ENCODE data around the gene IFNL4. TPM values are rescaled to one million over a fixed set of nuclear protein-coding genes. Genes with fewer than 3 reads are reported as not detected.

Gene IFNL4
- total RNA-seq, 1 experiment from 2014 or later: not detected

DNA sequence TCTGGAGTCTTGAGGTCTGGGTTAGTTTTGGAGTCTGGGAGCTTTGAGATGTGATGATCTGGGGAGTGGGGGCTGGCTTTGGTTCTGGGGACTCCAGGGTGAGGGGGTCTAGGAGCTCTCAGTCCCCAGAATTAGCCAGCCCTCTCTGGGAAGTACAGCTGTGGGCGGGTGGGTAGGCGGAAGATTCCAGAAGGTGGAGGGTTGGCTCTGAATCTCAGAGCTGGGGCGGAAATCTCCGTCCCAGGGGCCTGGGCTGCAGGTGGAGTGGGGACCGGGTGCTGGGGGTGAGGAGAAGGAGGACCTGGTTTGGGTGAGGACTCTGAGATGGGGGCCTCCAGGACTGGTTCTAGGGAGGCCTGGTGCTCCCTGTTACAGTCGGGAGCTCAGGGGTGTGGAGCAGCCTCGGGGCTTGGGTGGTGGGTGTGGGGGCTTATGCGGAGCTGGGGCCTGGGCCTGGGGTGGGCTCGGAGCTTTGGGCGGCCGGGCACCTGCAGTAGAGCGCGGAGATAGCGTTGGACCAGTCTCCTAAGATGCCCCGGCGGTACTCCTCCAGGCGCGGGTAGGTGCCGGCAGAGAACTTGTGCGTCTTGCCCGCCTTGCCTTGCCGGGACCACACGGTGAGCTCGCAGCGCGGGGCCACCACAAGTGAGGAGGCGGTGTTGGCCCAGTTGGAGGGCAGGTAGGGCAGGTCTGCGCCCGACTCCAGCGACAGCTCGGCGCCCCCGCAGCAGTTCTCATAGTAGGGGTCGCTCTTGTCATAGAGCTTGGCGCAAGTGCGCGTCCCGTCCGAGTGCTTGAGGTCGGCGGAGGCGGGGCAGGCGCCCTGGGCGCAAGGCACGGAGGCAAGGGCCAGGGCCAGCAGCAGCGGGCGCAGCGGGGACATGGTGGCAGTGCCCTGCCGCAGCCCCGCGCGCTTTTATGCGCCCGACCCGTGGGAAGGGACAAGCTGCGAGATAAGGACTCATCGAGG lies 45.0 kb downstream of the IFNL4 start, which contains the start of gene SYCN:
Gene SYCN (minus strand): TSS at position 892 of the 970 bp plus-strand sequence. CDS start 9 bp downstream, at position 883.
- Histone ChIP-seq H3K4me1 (replicated peaks) (no peaks in the 10 kb centered on the region), H3K9me3 (replicated peaks) (no peaks in the 10 kb centered on the region), H3K27me3 (replicated peaks) (peaks cover 49% of the 10 kb centered on the region), H3K4me3 (no peak within 1 kb of the TSS), H3K27ac (no peak within 1 kb of the TSS), H3K36me3 (no peaks in the 10 kb centered on the region)
- DNase-seq (ENCODE audit: low read depth in 1 of 2, low spot score in 2 of 2): no peak

DNA sequence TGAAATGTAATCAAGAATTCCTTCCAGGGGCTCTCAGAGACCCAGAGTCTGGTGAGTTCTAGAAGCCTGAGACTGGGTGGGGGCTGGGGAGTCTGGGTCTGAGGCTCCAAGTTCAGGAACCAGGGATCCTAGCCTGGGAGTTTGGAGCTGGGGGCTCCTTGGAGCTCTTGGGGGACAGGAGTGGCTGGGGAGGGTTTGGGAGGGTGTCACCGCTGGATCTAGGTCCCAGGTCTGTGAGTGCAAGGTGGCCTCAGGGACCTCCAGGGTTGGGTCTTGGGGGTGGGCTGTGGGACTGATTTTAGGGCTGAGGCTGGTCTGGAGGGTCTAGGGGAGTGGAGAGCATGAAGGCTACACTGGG lies 45.7 kb downstream of the IFNL4 start:
- H3K4me1 ChIP-seq (replicated peaks): no peaks in the 10 kb centered on the region
- no peak overlapping the region for H3K4me3 ChIP-seq
- H3K27ac ChIP-seq: no peak overlapping the region
- no peaks in the 10 kb centered on the region for H3K9me3 ChIP-seq (replicated peaks)
- no peak for DNase-seq (ENCODE audit: low read depth in 1 of 2, low spot score in 2 of 2)
- no peaks in the 10 kb centered on the region for H3K36me3 ChIP-seq
- H3K27me3 ChIP-seq (replicated peaks): peaks cover 51% of the 10 kb centered on the region

DNA sequence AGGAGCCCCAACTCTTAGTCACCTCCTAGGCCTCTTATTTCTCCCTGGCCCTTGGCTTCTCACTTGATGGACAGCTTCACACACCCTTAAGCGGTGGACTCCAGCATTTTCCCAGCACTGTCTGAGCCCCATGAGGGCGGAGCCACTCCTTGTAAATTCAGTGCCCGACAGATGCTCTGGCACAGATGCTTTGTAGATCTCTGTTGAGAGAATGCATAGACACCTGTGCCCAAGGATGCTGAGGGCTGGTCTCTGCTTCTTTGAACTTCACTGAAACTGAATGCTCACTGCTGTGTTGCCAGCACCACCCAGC lies 47.9 kb downstream of the IFNL4 start:
- Histone ChIP-seq H3K4me3 (no peak overlapping the region), H3K27ac (no peak overlapping the region), H3K36me3 (no peaks in the 10 kb centered on the region), H3K4me1 (replicated peaks) (no peaks in the 10 kb centered on the region), H3K9me3 (replicated peaks) (no peaks in the 10 kb centered on the region), H3K27me3 (replicated peaks) (peaks cover 68% of the 10 kb centered on the region)
- DNase-seq (ENCODE audit: low read depth in 1 of 2, low spot score in 2 of 2): no peak

DNA sequence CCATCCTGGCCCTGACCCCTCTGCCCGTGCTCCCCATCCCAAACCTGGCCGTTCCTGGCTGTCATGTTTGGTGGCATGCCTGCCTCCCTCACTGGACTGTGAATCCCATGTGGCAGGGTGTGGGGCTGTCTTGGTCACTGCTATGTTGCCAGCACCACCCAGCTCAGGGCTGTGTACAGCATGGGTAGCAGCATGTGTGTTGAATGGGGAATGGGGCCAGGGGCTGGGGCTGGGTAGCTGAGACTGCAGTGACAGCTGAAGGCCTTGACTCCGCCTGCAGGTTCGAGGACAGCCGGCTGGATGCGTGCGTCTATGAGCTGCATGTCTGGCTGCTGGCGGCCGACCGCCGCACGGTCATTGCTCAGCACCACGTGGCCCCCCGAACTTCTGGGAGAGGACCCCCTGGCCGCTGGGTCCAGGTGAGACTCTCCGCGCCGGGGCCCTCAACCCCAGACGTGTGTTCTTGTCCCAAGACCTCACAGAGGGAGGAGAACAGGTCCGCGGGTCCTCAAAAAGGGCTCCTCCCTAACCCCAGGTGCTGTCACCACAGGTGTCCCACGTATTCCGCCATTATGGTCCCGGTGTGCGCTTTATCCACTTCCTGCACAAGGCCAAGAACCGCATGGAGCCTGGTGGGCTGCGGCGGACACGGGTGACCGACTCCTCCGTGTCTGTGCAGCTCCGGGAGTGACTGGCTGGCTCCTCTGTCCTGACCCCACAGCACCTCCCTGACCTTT lies 48.4 kb downstream of the IFNL4 start:
- Histone ChIP-seq H3K4me1 (replicated peaks) (no peaks in the 10 kb centered on the region), H3K4me3 (no peak overlapping the region), H3K27me3 (replicated peaks) (peaks cover 73% of the 10 kb centered on the region), H3K9me3 (replicated peaks) (no peaks in the 10 kb centered on the region), H3K36me3 (no peaks in the 10 kb centered on the region), H3K27ac (no peak overlapping the region)
- DNase-seq (ENCODE audit: low read depth in 1 of 2, low spot score in 2 of 2): no peak

DNA sequence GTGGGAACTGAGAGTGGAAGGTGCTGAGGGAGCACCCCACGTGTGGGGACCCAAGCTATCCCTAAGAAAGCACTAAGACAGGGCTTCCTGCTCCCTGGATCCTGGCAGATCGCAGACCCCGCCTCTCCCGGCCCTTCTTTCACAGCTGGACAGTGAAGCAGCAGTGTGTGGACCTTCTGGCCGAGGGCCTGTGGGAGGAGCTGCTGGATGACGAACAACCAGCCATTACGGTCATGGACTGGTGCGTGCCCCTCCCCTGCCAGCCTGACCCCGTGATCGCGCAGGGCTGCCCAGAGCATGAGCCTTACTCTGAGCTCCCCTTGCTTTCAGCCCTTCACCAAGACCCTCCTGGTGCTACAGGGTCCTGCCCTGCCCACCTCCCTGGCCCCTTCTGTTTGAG lies 49.6 kb downstream of the IFNL4 start:
- Histone ChIP-seq H3K4me3 (no peak overlapping the region), H3K27ac (no peak overlapping the region), H3K9me3 (replicated peaks) (no peaks in the 10 kb centered on the region), H3K27me3 (replicated peaks) (peaks cover 71% of the 10 kb centered on the region), H3K36me3 (no peaks in the 10 kb centered on the region), H3K4me1 (replicated peaks) (no peaks in the 10 kb centered on the region)
- DNase-seq (ENCODE audit: low read depth in 1 of 2, low spot score in 2 of 2): no peak

DNA sequence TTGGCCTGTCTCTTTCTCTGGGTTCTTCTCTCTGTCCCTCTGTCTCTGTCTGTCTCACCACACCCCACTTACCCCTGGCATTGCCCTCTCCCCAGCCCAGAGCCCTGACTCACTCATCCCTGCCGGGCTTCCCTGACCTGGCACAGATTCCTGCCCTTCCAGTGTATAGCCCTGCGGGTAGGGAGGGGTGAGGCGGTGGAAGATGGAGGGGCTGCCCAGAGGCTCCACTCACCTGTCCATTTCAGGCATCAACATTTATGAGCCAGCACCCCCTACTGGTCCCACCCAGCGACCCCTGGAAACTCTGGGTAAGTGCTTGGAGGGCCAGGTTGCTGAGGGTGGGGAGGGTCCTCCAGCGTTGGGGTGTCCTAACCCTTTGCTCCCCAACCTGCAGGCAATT lies 50.8 kb downstream of the IFNL4 start:
- peaks cover 64% of the 10 kb centered on the region for H3K27me3 ChIP-seq (replicated peaks)
- DNase-seq (ENCODE audit: low read depth in 1 of 2, low spot score in 2 of 2): no peak

DNA sequence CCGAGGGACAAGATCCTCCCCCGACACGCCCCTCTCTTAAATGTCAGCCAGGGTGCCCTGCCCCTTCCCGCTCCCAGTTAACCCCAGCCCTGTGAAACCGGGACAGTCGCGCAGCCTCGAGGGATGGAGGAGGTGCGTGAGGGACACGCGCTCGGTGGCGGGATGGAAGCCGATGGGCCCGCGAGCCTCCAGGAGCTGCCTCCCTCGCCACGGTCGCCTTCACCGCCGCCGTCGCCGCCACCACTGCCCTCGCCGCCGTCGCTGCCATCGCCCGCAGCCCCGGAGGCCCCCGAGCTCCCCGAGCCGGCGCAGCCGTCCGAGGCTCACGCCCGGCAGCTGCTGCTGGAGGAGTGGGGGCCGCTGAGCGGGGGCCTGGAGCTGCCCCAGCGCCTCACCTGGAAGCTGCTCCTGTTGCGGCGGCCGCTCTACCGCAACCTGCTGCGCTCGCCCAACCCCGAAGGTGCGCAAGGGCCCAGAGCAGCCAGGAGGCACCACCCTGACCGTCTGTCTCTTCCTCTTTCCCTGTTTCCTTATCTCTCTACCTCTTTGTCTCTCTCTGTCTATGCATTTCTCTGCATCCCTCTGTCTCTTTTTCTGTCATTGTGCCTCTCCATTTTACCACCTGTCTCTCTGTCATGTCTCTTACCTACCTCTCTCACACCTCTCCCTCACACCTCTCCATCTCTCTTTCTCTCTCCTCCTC lies 51.6 kb downstream of the IFNL4 start, which contains the start of gene NCCRP1:
Gene NCCRP1 (plus strand): TSS at position 105 of the 703 bp plus-strand sequence. CDS start 19 bp downstream, at position 124.
- Histone ChIP-seq H3K4me1 (replicated peaks) (no peaks in the 10 kb centered on the region), H3K27ac (no peak within 1 kb of the TSS), H3K36me3 (no peaks in the 10 kb centered on the region), H3K9me3 (replicated peaks) (no peaks in the 10 kb centered on the region), H3K4me3 (no peak within 1 kb of the TSS), H3K27me3 (replicated peaks) (peaks cover 56% of the 10 kb centered on the region)
- no peak for DNase-seq (ENCODE audit: low read depth in 1 of 2, low spot score in 2 of 2)

More for the DNA sequence above, 50.8 kb downstream of the IFNL4 start:
- Histone ChIP-seq H3K9me3 (replicated peaks) (no peaks in the 10 kb centered on the region), H3K36me3 (no peaks in the 10 kb centered on the region), H3K4me1 (replicated peaks) (no peaks in the 10 kb centered on the region), H3K4me3 (no peak overlapping the region), H3K27ac (no peak overlapping the region)

DNA sequence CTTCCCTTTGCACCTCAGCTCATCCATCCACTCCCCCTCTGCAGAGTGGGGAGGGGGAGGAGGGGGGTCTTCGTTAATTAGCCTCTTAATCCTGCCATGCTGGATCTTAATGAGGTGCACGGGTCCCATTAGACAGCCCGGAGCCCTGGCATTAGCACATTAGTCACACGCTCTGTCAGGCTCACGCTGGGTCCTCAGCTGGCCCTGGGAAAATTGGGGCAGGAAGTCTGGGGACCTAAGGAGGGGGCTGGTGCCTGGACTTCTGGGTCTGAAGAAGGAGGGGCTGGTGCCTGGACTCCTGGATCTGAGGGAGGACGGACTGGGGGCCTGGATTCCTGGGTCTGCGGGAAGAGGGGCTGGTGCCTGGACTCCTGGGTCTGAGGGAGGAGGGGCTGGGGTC lies 52.3 kb downstream of the IFNL4 start:
- H3K27ac ChIP-seq: no peak overlapping the region
- H3K9me3 ChIP-seq (replicated peaks): no peaks in the 10 kb centered on the region
- no peaks in the 10 kb centered on the region for H3K36me3 ChIP-seq
- DNase-seq (ENCODE audit: low read depth in 1 of 2, low spot score in 2 of 2): no peak
- peaks cover 49% of the 10 kb centered on the region for H3K27me3 ChIP-seq (replicated peaks)
- no peaks in the 10 kb centered on the region for H3K4me1 ChIP-seq (replicated peaks)
- no peak overlapping the region for H3K4me3 ChIP-seq

Other genes starting within 250 kb of the IFNL4 start
- 1.5 TPM in 1 of 2 replicates, not detected in the other for gene FBXO27, start 216.3 kb downstream of the IFNL4 start, total RNA-seq (2014; rRNA removed; shearing (Covaris generic))
- gene ACP7, start 164.5 kb downstream of the IFNL4 start, total RNA-seq (2014; rRNA removed; shearing (Covaris generic)): not detected in 2 replicates
- gene PAK4, start 123.1 kb downstream of the IFNL4 start, total RNA-seq (2014; rRNA removed; shearing (Covaris generic)): 7.2 TPM in 2 replicates
- gene NCCRP1, start 51.9 kb downstream of the IFNL4 start, total RNA-seq (2014; rRNA removed; shearing (Covaris generic)): not detected in 2 replicates
- gene SYCN, start 44.6 kb downstream of the IFNL4 start, total RNA-seq (2014; rRNA removed; shearing (Covaris generic)): not detected in 2 replicates
- not detected in 2 replicates for gene IFNL3, start 3.9 kb downstream of the IFNL4 start, total RNA-seq (2014; rRNA removed; shearing (Covaris generic))
- gene IFNL2, start 19.5 kb upstream of the IFNL4 start, total RNA-seq (2014; rRNA removed; shearing (Covaris generic)): not detected in 2 replicates
- gene IFNL1, start 47.6 kb upstream of the IFNL4 start, total RNA-seq (2014; rRNA removed; shearing (Covaris generic)): not detected in 2 replicates
- not detected in 2 replicates for gene LRFN1, start 72.0 kb upstream of the IFNL4 start, total RNA-seq (2014; rRNA removed; shearing (Covaris generic))
- 1.4 TPM in 1 of 2 replicates, not detected in the other for gene GMFG, start 87.2 kb upstream of the IFNL4 start, total RNA-seq (2014; rRNA removed; shearing (Covaris generic))
- gene SAMD4B, start 93.6 kb upstream of the IFNL4 start, total RNA-seq (2014; rRNA removed; shearing (Covaris generic)): 48.5 and 49.7 TPM in 2 replicates
- gene PAF1, start 142.2 kb upstream of the IFNL4 start, total RNA-seq (2014; rRNA removed; shearing (Covaris generic)): 55.2 and 61.6 TPM in 2 replicates
- 24.3 and 38.9 TPM in 2 replicates for gene MED29, start 142.5 kb upstream of the IFNL4 start, total RNA-seq (2014; rRNA removed; shearing (Covaris generic))
- 2.0 and 4.3 TPM in 2 replicates for gene ZFP36, start 158.0 kb upstream of the IFNL4 start, total RNA-seq (2014; rRNA removed; shearing (Covaris generic))
- gene PLEKHG2, start 163.8 kb upstream of the IFNL4 start, total RNA-seq (2014; rRNA removed; shearing (Covaris generic)): 8.6 and 17.9 TPM in 2 replicates
- gene RPS16, start 187.1 kb upstream of the IFNL4 start, total RNA-seq (2014; rRNA removed; shearing (Covaris generic)): 54.0 and 69.4 TPM in 2 replicates
- gene SUPT5H, start 196.7 kb upstream of the IFNL4 start, total RNA-seq (2014; rRNA removed; shearing (Covaris generic)): 89.0 and 100 TPM in 2 replicates
- gene TIMM50, start 232.0 kb upstream of the IFNL4 start, total RNA-seq (2014; rRNA removed; shearing (Covaris generic)): 79.0 and 90.0 TPM in 2 replicates